PFSK-1 (cell line): ENCODE measurements around the gene ARL6IP5.

ENCODE experiments used
- POLR2AphosphoS5 ChIP-seq: IDR thresholded peaks from 2 replicates; pipeline ENCODE4 v1.6.1; 2012; ENCODE audit warnings: low read depth, mild to moderate bottlenecking, control low read depth, low read length, moderate library complexity
- REST ChIP-seq, 2 experiments: IDR thresholded peaks; 2 replicates each; pipeline versions ENCODE4 v1.6.1 to v1.8.0; 2011 to 2012; ENCODE audit warnings: low read depth in 2 of 2, low read length in 2 of 2, control low read depth in 1 of 2, inconsistent platforms in 1 of 2, mild to moderate bottlenecking in 1 of 2, moderate library complexity in 1 of 2; ENCODE audit not compliant: insufficient read depth in 1 of 2
- SIN3A ChIP-seq: IDR thresholded peaks from 2 replicates; pipeline ENCODE4 v1.6.1; 2012; ENCODE audit warnings: mild to moderate bottlenecking, low read length, moderate library complexity, borderline replicate concordance; ENCODE audit not compliant: insufficient read depth
- TAF1 ChIP-seq: IDR thresholded peaks from 2 replicates; pipeline ENCODE4 v1.6.1; 2012; ENCODE audit warnings: low read length, control low read depth, borderline replicate concordance; ENCODE audit not compliant: insufficient read depth

GRCh38 chr3:69126999-69127398, 42.3 kb downstream of the ARL6IP5 start:
- no peak for TF ChIP-seq REST (IDR thresholded peaks at IDR 0.05; ENCODE audit: insufficient read depth in 1 of 2, low read depth in 2 of 2, low read length in 2 of 2)
- no peak for TF ChIP-seq POLR2AphosphoS5
- TF ChIP-seq SIN3A = no peak
- TF ChIP-seq TAF1 = no peak
